Measurements from ENCODE around the gene CD163L1.
"Not testable (repeated sequence)": the region's sequence is repeated elsewhere in the genome, so short reads cannot be mapped to it uniquely, and the experiment has no call there.

Gene CD163L1

DNA sequence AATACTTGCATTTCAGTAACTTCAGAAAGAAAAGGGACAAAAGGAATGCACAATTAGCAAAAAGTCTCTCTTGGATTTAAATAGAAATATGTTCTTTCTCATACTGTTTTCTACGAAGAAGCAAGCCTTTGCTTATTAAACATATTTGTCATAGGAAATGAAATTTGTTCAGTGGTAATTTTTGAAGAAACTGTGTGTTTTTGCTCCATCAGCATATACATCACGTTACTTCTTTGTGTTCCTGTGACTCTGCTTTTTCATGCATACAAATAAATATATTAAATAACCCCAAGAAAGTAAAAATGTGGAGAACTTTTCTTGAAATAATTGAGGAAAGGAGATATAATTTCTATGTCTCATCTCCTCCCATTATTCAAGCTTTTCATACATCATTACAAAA, 39.7 kb downstream of the CD163L1 start:
- no peak for DNase-seq (ENCODE audit: low spot score)

- no peak for DNase-seq (ENCODE audit: low spot score)
Measured at GRCh38 chr12:7403466-7403865, 40.5 kb downstream of the CD163L1 start.

DNA sequence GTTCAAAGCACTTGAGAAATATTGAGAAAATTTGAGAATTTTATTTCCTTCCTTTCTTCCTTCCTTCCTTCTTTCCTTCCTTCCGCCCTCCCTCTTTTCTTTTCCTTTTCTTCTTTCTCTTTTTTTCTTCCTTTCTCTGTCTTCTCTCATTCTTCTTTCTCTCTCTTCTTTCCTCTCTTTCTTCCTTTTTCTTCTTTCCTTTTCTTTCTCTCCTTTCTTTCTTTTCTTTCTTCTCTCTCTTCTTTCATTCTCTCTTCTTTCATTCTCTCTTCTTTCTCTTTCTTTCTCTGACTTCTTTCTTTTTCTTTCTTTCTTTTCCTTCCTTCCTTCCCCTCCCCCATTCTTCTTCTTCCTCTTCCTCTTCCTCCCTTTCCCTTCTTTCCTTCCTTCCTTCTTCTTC, 44.9 kb downstream of the CD163L1 start:
- DNase-seq (ENCODE audit: low spot score) = no peak

DNA sequence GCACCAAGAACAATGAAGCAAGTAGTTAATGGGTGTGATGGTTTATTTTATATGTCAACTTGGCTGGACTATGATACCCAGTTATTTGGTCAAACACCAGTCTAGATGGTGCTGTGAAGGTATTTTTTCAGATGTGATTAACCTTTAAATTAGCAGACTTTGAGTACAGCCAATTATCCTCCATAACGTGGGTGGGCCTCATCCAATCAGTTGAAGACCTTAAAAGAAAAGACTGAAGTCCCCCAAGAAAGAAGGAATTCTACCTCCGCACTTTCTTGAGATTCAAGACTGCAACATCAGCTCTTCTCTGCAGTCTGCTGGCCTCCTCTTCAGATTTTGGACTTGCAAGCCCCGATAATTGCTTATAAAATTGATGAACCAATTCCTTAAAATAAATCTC, 47.5 kb downstream of the CD163L1 start:
- DNase-seq (ENCODE audit: low spot score) = no peak

DNA sequence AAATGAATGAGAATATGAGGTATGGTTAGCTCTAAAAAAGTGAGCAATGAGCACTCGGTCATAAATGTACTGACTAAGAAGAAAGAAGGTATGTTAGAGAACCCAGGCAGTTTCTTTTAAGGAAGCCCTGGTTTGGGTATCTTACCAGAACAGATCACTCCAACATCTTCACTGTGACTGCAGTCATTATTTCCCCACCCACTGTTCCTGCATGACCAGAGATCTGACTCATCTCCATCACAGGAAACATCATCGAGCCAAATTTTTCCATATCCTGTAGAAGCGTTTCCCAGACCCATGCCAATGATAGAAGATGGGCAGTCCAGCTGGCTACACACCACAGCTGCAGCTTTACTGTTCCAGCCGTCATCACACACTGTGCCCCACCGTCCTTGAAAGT, 48.0 kb downstream of the CD163L1 start:
- no peak for DNase-seq (ENCODE audit: low spot score)

GRCh38 chr12:7387289-7387688, 56.7 kb downstream of the CD163L1 start:
- DNase-seq (ENCODE audit: low spot score) = no peak

DNA sequence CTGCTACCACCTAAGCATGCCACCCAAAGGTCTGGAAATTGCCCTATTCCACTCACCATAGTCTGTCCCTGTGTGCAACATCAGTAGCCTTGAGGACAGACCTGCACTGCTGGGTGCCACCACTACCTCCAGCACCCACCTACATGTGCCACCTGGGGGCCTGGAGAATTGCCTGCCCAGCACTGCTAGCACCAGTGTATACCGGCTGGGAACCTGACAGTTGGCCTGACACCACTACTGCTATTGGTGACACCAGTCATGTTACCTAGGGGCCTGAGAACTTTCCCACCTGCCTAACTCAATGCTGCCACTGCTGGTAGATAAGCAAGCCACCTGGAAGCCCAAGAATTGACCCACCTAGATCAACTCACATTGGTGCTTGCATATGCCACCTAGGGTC, 60.8 kb downstream of the CD163L1 start:
- no peak for DNase-seq (ENCODE audit: low spot score)

GRCh38 chr12:7376196-7376595, 67.8 kb downstream of the CD163L1 start:
- DNase-seq (ENCODE audit: low spot score) = no peak

GRCh38 chr12:7375145-7375543, 68.8 kb downstream of the CD163L1 start:
- no peak for DNase-seq (ENCODE audit: low spot score)

DNA sequence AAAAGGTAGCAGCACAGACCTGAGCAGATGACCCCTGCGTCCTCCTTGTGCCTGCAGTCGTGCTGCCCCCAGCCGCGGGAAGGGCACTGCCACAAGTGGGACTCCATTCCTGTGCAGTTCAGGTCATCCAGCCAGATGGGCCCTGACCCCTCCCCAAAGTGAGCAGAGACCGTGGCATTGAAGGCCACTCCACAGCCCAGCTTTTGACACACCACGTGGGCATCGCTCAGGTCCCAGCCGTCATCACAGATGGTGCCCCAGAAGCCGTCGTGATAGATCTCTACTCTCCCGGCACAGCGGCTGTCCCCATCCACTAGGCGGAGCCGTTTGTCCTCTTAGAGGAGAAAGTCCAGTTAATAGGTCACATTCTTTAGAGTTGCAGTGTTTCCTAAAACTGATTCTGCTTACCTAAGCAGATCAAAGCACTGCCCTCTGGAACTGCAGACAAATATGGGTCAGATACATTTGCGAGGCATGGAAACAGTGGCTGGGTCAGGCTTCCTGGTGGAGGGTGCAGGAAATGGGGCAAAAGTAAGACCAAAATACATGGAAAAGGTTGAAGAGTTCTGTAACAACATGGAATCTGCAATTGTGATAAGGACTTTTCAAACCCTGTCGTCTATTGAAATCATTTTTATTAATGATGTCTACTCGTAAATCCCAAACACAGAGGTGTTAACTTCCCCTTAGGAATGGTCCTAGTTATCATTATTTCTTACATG, 69.4 kb downstream of the CD163L1 start:
- DNase-seq (ENCODE audit: low spot score) = peak; percentile 34

DNA sequence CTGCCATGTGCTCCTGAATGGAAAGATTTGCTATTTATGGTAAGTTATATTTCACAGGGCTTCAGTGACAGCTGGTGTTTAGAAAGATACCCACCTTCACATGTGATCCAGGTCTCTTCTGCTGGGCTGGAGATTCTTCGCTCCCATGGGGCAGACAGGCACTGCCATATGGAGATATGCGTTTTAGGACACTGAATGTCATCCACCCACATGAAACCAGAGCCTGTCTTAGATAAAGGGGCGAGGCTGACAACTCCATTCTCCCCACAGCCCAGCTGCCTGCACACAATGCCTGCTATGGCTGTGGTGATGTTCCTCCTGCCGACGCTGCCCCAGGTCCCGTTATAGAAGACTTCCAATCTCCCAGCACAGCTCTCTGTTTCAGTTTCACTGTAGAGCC, 70.7 kb downstream of the CD163L1 start:
- DNase-seq (ENCODE audit: low spot score) = no peak

- no peak for DNase-seq (ENCODE audit: low spot score)
Measured at GRCh38 chr12:7369274-7369729, 74.7 kb downstream of the CD163L1 start.

- no peak for DNase-seq (ENCODE audit: low spot score)
Measured at GRCh38 chr12:7362734-7363133, 81.2 kb downstream of the CD163L1 start.

DNA sequence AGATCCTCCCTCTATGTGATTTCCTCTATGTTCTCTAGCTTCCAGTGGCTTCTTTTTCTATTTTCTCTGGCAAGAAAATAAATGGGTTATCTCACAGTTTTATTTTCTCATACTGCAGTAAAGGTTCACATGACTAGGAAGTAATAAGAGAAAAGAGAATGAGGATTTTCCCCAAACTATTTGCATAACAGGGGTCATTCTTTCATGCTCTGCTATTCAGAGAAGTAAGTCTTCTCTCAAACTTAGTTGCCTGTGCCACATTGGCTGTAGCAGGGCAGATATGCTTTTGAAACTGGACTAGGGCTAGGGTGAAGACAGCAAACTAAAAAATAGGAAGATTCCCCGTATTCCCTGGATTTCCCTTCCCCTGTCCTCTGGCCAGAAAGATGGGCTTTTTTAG, 82.7 kb downstream of the CD163L1 start:
- DNase-seq (ENCODE audit: low spot score) = no peak

DNA sequence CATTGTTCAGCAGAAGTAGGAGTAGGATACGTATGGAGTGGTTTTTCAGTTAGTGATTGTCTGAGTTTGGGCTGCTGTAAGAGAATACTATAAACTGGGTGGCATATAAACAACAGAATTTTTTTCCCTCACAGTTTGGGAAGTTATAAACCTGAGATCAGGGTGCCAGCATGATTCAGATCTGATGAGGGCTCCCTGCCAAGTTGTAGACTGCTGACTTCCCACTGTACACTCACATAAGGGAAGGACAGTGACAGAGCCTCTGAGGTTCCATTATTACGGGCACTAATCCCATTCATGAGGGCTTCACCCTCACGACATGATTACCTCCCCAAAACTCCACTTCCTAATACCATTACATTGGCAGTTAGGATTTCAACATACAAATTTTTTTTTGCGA, 89.4 kb downstream of the CD163L1 start:
- no peak for DNase-seq (ENCODE audit: low spot score)

DNA sequence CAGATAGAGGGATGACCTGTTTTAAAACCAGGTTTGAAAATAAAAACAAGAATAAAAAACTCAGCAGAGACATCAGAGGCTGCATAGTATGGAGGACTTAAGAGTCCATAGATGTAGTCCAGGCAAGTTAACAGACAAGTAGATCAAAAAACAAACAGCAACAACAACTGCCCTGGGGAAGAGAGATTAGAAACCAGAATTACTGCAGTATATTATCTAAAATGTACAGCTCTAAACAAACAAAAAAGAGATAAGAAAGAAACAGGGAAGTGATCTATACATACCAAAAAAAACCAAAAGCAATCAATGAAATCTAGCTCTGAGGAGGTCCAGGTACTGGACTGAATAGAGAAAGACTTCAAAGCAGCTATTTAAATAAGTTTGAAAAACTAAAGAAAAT, 91.3 kb downstream of the CD163L1 start:
- DNase-seq (ENCODE audit: low spot score) = no peak

DNA sequence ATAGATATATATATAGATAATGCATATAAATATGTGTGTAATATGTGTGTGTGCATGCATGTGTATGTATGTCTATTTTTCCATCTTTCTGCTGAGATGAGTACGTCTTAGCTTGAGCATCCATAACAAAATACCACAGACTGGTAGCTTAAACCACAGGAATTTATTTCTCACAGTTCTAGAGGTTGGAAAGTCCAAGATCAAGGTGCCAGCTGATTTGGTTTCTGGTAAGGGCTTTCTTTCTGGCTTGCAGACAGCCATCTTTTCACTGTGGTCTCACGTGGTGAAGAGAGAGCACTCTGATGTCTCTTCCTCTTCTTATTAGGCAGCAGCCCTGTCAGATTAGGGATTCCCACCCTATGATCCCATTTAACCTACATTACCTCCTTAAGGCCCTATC, 92.8 kb downstream of the CD163L1 start:
- DNase-seq (ENCODE audit: low spot score) = no peak

DNA sequence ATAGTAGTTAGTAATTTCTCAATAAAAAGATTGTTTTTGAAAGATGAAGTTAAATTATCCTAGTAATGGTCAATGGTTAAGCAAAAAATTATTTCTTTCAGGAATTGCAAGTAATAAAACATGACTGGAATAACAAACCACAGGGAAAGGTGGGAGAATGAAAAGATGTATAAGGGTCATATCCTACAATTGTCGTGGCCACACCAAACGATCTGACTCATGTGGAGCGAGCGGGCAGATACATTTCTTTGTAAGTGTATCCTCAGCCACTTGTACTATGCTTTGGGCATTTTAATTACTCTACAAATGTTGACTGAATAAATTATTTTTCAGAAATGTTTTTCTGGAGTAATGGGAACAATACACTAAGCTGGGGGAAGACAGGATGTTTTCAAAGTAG, 94.5 kb downstream of the CD163L1 start:
- DNase-seq (ENCODE audit: low spot score) = no peak

- DNase-seq (ENCODE audit: low spot score) = no peak
Measured at GRCh38 chr12:7346551-7347225, 97.3 kb downstream of the CD163L1 start.

DNA sequence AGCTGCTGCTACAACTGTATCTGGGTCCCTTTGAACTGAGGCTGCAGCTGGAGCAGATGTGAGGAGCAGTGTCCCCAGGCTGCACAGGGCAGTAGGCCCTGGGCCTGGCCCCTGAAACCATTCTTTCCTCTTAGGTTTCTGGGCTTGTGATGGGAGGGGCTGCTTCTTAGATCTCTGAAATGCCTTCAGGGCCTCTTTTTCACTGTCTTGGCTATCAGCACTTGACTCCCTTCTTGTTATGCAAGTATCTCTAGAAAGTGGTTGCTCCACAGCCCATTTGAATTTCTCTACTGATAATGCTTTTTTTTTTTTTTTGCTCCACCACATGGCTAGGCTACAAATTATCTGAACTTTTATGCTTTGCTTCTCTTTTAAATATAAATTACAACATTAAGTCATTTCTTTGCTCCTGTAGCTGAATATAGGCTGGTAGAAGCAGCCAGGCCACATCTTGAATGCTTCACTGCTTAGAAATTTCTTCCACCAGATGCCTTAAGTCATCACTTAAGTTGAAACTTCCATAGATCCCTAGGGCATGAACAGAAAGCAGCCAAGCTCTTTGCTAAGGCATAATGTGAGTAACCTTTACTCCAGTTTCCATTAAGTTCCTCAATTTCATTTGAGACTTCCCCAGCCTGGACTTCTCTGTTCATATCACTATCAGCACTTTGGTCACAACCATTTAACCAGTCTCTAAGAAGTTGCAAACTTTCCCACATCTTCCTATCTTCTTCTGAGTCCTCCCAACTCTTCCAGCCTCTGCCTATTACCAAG, 98.9 kb downstream of the CD163L1 start:
- DNase-seq (ENCODE audit: low spot score) = no peak

- DNase-seq (ENCODE audit: low spot score) = no peak
Measured at GRCh38 chr12:7339675-7340074, 104.3 kb downstream of the CD163L1 start.

DNA sequence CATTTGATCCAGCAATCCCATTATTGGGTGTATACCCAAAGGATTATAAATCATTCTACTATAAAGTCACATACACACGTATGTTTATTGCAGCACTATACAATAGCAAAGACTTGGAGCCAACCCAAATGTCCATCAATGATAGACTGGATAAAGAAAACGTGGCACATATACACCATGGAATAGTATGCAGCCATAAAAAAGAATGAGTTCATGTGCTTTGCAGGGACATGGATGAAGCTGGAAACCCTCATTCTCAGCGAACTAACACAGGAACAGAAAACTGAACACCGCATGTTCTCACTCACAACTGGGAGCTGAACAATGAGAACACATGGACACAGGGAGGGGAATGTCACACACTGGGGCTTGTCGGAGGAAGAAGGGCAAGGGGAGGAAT, 106.2 kb downstream of the CD163L1 start:
- not testable (repeated sequence) for DNase-seq (ENCODE audit: low spot score)

DNA sequence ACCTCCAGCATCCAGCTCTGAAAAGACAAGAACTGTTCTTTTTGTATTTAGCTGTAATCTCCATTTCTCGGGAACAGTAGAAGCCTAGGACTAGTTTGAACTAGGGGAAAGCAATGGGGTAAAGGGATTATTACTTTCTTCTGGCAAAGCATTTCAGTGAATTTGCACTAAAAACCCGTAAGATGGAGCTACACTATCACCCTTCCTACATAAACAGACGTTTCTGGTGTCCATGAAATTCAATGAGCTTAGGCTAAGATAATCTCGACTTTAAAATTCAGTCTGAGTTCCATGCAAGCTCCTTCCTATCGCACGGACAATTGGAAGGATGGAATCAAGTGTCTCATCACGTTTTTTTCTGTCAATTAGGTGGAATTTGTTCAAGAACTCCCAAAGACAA, 116.0 kb downstream of the CD163L1 start:
- no peak for DNase-seq (ENCODE audit: low spot score)

Data from COLO829 (cell line).